Muscle layer of colon (tissue), 2 donors: ENCODE results near the gene TRPM2.

ENCODE experiments used
- H3K27ac ChIP-seq: one replicate; pipeline ENCODE4 v1.7.0; 2013; ENCODE audit warnings: low read depth, mild to moderate bottlenecking, low read length, moderate library complexity
- H3K27me3 ChIP-seq, 2 donors: one replicate each; pipeline ENCODE4 v1.7.0; 2013; ENCODE audit warnings: low read length in 2 of 2, mild to moderate bottlenecking in 2 of 2; ENCODE audit not compliant: insufficient read depth in 2 of 2, control insufficient read depth in 1 of 2
- H3K36me3 ChIP-seq: one replicate; pipeline ENCODE4 v1.7.0; 2013; ENCODE audit warnings: mild to moderate bottlenecking, low read length; ENCODE audit not compliant: insufficient read depth
- H3K4me1 ChIP-seq: one replicate; pipeline ENCODE4 v1.7.0; 2013; ENCODE audit warnings: mild to moderate bottlenecking, low read length; ENCODE audit not compliant: insufficient read depth
- H3K4me3 ChIP-seq, 2 donors: one replicate each; pipeline ENCODE4 v1.7.0; 2013; ENCODE audit warnings: low read length in 2 of 2, low read depth in 1 of 2, mild to moderate bottlenecking in 1 of 2, moderate library complexity in 1 of 2
- H3K9ac ChIP-seq: one replicate; pipeline ENCODE4 v1.7.0; 2013; ENCODE audit warnings: low read length
- H3K9me3 ChIP-seq: one replicate; pipeline ENCODE4 v1.7.0; 2013; ENCODE audit warnings: mild to moderate bottlenecking, low read length
- donor health status: abdominal sarcoma.
- donor health status: Adenocarcinoma of cecum.

TRPM2 gene

DNA sequence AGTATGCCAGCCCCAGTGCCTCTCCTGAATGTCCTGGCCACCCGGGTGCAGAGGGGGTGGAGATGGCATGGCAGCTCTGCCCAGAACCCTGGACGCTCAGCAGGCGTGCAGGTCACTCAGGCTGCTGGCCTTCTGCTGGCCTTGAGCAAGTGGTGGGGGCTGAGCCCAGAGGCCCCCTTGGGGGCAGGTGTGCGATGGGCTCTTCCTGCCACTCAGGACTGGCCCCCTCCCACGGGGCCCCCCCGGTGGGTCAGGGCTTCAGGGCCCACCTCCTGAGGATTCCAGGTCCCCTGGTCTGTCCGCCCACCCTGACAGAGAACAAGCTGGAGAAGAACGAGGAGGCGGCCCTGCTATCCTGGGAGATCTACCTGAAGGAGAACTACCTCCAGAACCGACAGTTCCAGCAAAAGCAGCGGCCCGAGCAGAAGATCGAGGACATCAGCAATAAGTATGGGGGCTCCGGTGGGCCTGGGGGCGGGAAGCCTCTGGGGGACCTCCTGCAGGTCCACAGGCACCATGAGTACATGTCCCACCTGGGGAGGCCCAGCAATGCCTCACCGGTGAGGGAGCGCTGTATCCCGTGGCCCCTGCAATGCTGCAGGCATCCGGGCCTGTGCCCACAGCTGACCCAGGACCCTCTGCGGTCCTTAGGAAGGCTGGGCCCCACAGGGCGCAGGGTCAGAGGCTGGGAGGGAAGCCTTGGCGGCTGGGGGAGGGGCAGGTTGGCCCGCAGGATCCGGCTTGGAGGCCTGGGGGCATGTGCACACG lies 64.9 kb downstream of the TRPM2 start:
- no peak overlapping the region for H3K9ac ChIP-seq
- no peak overlapping the region for H3K4me3 ChIP-seq
- H3K27me3 ChIP-seq = peaks cover 0 to 13% of the 10 kb centered on the region in 2 donors
- no peaks in the 10 kb centered on the region for H3K9me3 ChIP-seq
- no peak overlapping the region for H3K27ac ChIP-seq
- no peaks in the 10 kb centered on the region for H3K36me3 ChIP-seq
- no peaks in the 10 kb centered on the region for H3K4me1 ChIP-seq

DNA sequence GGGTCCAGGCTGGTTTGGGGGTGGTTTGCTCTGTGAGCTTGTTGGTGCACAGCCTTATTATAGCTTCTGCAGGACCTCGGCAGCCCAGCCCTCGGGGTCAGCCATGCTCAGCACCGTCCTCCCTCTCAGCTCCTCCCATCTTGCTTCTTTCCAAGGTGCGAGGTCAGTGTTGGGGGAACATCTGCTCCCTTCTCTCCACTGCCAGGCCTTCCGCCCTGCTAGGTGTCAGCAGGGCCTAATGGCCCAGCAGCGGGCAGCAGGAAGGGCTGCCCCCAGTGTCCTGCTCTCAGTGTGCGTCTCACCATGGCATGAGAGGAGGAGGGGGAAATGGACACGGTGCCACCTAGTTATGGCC lies 65.4 kb downstream of the TRPM2 start:
- H3K36me3 ChIP-seq = no peaks in the 10 kb centered on the region

DNA sequence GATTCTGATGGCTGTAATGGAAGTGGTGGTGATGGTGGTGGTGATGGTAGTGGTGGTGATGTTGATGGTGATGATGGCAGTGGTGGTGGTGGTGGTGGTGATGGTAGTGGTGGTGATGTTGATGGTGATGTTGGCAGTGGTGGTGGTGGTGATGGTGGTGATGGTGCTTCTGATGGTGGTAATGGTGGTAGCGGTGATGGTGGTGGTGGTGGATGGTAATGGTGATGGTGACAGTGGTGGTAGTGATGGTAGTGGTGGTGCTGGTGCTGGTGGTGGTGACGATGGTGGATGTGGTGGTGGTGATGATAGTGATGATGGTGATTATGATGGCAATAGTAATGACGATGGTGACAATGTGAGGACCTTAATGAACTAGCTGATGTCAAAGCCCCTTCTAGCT lies 66.3 kb downstream of the TRPM2 start:
- Histone ChIP-seq H3K9me3 (no peaks in the 10 kb centered on the region), H3K4me3 (no peak overlapping the region), H3K27ac (no peak overlapping the region), H3K9ac (no peak overlapping the region), H3K36me3 (no peaks in the 10 kb centered on the region), H3K4me1 (no peaks in the 10 kb centered on the region), H3K27me3 (peaks cover 0 to 7% of the 10 kb centered on the region in 2 donors)

More for the DNA sequence above, 65.4 kb downstream of the TRPM2 start:
- Histone ChIP-seq H3K27ac (no peak overlapping the region), H3K4me1 (no peaks in the 10 kb centered on the region), H3K4me3 (no peak overlapping the region), H3K27me3 (peaks cover 0 to 13% of the 10 kb centered on the region in 2 donors), H3K9me3 (no peaks in the 10 kb centered on the region), H3K9ac (no peak overlapping the region)

DNA sequence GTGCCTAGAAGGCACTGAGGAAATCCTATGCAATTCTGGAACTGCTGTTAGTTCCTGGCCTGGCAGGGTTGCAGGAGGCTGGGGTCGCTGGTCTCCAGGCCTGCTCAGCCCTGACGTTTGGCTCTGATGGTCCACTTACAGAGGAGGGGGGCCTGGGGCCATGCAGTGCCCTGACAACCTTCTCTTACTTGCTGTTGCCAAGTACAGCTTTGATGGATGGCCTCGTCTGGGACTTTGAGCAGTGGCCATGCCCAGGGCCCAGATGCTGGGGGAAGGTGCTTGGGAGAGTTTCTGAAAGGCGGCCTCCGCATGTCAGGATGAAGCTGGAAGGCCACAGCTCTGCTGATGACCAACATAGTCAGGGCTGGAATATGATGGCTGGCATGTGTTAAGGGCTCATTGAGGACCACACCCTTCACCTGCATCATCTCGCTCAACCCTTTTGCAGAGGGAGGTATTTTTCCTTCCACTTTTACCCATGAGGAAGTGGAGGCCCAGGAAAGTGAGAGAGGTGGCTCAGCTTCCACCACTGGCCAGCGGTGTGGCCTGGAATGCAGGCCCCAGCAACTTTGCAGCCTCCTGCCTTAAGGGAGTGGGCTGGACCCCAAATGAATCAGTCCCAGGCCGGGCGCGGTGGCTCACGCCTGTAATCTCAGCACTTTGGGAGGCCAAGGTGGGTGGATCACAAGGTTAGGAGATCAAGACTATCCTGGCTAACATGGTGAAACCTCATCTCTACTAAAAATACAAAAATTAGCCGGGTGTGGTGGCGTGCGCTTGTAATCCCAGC lies 67.2 kb downstream of the TRPM2 start:
- Histone ChIP-seq H3K27ac (no peak overlapping the region), H3K27me3 (peaks cover 0 to 7% of the 10 kb centered on the region in 2 donors), H3K9me3 (no peaks in the 10 kb centered on the region), H3K4me1 (no peaks in the 10 kb centered on the region), H3K9ac (no peak overlapping the region), H3K36me3 (no peaks in the 10 kb centered on the region), H3K4me3 (no peak overlapping the region)

DNA sequence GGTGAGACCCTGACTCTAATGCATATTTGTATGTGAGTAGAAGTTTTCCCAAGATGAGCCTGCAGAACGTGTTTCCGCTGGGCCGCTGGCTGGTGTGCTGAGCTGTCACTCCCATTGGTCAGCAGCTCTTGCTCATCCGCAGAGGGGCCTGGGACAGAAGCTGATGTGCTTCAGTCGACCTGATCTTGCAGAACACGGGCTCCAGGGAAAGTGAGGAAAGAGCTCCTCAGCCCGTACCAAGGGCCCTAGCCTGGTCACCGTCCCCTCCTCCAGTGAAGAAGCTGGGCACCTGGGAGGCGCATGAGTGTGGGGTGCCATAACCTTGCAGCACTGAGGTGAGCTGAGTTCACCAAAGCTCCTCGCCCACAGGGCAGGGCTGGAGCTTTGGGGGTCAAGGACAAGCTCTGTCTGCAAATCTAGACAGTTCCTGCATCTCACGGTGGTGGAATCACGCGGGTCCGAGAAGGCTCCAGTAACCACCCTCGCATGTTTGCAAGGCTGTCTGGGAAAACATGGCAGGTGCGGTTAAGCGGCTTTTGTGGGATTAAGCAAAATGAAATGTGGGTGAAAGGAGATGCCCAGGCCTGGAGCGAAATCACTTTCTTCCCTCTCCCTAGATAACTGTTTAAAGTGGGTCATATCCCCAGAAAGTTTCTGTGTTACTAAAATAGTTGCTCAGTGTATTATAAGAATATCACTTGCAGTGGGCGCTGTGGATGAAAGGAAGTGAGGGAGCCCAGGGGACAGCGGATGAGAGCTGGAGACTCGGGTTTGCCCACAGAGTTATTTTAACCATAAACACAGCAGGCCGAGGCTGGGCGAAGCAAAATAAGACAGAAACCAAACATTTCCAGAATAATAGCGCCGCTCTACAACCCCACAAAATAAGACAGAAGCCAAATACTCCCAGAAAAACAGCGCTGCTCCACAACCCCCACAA lies 68.8 kb downstream of the TRPM2 start:
- no peaks in the 10 kb centered on the region for H3K36me3 ChIP-seq
- no peaks in the 10 kb centered on the region for H3K9me3 ChIP-seq
- H3K27ac ChIP-seq = no peak overlapping the region
- no peak overlapping the region for H3K9ac ChIP-seq
- peaks cover 0 to 4% of the 10 kb centered on the region in 2 donors for H3K27me3 ChIP-seq
- no peak overlapping the region for H3K4me3 ChIP-seq
- H3K4me1 ChIP-seq = no peaks in the 10 kb centered on the region

DNA sequence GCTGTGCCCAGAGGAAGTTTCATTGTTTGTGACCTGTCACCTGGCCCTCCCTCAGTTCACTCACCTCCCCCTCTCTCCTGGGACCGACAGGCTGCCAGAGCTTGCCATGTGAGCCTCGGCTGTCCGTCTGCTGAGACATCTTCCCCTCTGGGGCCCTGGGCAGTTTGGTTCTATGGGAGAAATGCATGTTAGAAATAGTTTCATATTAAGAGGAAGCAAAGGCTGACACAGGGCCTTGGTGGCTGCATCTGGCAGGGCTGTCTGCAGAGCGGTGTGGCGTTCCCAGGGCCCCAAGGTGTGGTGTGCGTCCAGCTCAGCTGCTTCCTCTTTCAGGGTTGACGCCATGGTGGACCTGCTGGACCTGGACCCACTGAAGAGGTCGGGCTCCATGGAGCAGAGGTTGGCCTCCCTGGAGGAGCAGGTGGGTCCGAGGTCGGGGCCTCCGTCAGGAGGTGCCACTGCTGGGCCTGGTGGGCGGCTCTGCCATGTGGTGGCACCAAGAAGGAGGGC lies 69.9 kb downstream of the TRPM2 start:
- H3K9me3 ChIP-seq = no peaks in the 10 kb centered on the region
- no peak overlapping the region for H3K27ac ChIP-seq
- H3K27me3 ChIP-seq = peaks cover 0 to 4% of the 10 kb centered on the region in 2 donors
- no peak overlapping the region for H3K9ac ChIP-seq
- H3K36me3 ChIP-seq = no peaks in the 10 kb centered on the region
- H3K4me1 ChIP-seq = no peaks in the 10 kb centered on the region
- no peak overlapping the region for H3K4me3 ChIP-seq

DNA sequence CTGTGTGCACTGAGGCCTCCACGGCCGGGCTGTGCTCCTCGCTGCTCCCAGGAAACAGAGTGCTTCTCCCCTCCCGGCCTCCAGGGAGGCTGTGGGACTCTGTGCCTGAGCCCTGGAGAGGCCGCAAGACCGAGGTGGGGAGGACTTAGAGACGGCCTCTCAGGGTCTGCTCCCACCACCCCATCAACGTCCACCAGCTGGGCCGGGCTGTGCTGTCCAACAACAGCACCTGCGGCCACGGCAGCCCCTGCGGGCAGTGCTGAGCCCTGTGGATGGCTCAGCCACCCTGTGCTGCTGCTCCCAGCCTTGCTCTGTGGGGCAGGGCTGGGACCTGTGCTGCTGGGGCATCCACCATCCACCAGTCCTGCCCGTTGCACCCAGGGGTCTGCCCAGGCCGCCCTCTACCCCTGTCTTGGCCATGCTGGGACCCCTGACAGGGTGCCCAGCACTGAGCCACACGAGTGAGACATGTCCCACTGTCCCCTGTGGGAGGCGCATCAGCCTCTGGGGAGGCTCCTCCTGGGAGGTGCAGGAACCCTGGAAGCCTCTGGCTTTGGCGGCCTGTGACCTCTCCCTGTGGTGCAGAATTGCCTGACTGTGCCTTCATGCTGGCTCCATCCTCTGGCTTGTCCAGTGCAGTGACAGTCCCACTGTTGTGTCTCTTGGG lies 70.7 kb downstream of the TRPM2 start:
- Histone ChIP-seq H3K27me3 (peaks cover 0 to 4% of the 10 kb centered on the region in 2 donors), H3K36me3 (no peaks in the 10 kb centered on the region), H3K27ac (no peak overlapping the region)

DNA sequence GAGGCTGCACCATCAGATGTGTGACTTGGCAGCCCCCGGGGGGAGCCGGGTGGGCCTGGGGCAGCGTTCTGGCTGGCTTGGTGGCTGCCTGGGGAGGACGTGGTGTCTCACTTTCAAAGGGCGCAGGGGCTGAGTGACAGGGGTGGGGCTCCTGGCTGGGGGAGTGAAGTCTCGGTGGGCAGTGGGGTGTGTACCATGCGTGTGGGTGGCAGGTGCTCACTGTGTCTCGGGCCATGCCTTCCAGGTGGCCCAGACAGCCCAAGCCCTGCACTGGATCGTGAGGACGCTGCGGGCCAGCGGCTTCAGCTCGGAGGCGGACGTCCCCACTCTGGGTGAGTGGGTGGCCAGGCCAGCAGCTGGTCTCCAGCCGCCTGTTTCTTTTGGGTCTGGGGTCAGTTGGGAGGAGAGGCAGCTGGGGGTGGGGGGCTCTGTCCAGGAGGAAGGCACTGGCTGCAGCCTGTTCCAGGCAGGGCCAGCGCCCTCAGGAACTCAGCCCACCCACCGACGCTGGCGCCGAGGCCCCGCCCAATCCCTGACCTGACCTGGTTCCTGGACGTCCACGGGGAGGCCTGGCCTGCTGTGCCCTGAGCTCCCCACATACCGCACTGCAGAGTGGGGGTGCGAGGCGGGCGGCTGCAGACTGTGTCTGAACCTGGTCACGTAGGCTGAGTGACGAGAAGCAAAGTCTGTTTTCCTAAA lies 71.3 kb downstream of the TRPM2 start:
- H3K9me3 ChIP-seq = no peaks in the 10 kb centered on the region
- H3K36me3 ChIP-seq = no peaks in the 10 kb centered on the region
- H3K27me3 ChIP-seq = peaks cover 0 to 4% of the 10 kb centered on the region in 2 donors
- H3K4me3 ChIP-seq = no peak overlapping the region
- no peaks in the 10 kb centered on the region for H3K4me1 ChIP-seq
- H3K27ac ChIP-seq = no peak overlapping the region
- H3K9ac ChIP-seq = no peak overlapping the region

More for the DNA sequence above, 70.7 kb downstream of the TRPM2 start:
- H3K9ac ChIP-seq = no peak overlapping the region
- H3K4me1 ChIP-seq = no peaks in the 10 kb centered on the region
- no peak overlapping the region for H3K4me3 ChIP-seq
- no peaks in the 10 kb centered on the region for H3K9me3 ChIP-seq

DNA sequence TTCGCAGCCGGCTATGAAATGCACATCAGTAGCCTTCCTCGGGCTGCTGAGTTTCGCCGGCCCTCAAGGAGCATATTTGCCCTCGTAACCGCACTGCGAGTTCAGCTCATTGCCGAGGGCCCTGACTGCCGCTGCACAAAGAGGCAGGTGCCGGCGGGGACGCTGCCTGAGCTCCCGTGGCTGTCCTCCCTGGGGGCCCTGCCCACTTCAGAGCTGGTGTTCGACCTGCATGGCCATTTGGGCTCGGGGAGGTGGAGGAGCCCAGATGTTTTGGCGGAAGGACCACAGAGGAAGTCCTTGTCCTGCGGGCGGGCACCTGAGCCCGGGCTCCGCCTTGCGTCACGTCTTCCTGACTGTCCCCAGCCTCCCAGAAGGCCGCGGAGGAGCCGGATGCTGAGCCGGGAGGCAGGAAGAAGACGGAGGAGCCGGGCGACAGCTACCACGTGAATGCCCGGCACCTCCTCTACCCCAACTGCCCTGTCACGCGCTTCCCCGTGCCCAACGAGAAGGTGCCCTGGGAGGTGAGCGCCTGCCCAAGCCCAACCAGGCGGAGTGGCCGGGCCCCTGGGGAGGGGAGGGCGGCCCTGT lies 72.0 kb downstream of the TRPM2 start:
- Histone ChIP-seq H3K36me3 (no peaks in the 10 kb centered on the region), H3K9me3 (no peaks in the 10 kb centered on the region), H3K27me3 (peaks cover 0 to 4% of the 10 kb centered on the region in 2 donors), H3K27ac (no peak overlapping the region), H3K9ac (no peak overlapping the region), H3K4me1 (no peaks in the 10 kb centered on the region), H3K4me3 (no peak overlapping the region)
